ENCODE measurements around the gene ABCF2. TPM values are rescaled to one million over a fixed set of nuclear protein-coding genes. Genes with fewer than 3 reads are reported as not detected.

Gene ABCF2
- total RNA-seq, 6 donors from 2014 or later = 19.8 to 48.2 (median 28.6) TPM

DNA sequence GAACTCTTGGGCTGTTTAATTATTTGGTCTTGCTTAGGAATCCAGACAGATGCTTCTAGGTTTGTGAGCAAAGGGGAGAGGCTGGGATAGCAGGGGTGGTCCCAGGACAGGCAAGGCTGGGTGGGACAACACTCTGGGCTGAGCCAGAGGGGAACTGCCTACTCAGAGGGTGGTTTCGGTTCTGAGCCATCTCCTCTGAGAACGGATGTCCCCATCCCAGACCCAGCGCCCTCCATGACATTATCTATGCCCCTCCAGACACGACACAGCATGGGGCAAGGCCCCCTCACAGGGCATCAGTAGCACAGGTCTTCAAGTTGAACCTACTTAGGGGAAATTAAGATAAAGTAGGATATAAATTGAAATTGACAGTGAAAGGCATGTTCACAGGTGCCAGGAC, 47.1 kb downstream of the ABCF2 start:
- Histone ChIP-seq H3K27ac (no peak overlapping the region), H3K9me3 (no peaks in the 10 kb centered on the region), H3K36me3 (no peaks in the 10 kb centered on the region), H3K4me1 (peaks cover 0 to under 1% (median 0%) of the 10 kb centered on the region in 4 donors), H3K4me3 (no peak overlapping the region), H3K27me3 (no peaks in the 10 kb centered on the region)
- no peak for ATAC-seq (ENCODE audit: low FRiP score in 2 of 2)
- DNase-seq = no peak
- WGBS, 2 donors = 59 to 67% methylated on average over 2 to 4 of the region's 4 CpGs
- TF ChIP-seq POLR2A (IDR thresholded peaks at IDR 0.05) (no peak), POLR2AphosphoS5 (IDR thresholded peaks at IDR 0.05) (no peak), EP300 (IDR thresholded peaks at IDR 0.05) (no peak)
- TF ChIP-seq, protein P1, sequence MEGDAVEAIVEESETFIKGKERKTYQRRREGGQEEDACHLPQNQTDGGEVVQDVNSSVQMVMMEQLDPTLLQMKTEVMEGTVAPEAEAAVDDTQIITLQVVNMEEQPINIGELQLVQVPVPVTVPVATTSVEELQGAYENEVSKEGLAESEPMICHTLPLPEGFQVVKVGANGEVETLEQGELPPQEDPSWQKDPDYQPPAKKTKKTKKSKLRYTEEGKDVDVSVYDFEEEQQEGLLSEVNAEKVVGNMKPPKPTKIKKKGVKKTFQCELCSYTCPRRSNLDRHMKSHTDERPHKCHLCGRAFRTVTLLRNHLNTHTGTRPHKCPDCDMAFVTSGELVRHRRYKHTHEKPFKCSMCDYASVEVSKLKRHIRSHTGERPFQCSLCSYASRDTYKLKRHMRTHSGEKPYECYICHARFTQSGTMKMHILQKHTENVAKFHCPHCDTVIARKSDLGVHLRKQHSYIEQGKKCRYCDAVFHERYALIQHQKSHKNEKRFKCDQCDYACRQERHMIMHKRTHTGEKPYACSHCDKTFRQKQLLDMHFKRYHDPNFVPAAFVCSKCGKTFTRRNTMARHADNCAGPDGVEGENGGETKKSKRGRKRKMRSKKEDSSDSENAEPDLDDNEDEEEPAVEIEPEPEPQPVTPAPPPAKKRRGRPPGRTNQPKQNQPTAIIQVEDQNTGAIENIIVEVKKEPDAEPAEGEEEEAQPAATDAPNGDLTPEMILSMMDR (IDR thresholded peaks at IDR 0.05) = no peak

DNA sequence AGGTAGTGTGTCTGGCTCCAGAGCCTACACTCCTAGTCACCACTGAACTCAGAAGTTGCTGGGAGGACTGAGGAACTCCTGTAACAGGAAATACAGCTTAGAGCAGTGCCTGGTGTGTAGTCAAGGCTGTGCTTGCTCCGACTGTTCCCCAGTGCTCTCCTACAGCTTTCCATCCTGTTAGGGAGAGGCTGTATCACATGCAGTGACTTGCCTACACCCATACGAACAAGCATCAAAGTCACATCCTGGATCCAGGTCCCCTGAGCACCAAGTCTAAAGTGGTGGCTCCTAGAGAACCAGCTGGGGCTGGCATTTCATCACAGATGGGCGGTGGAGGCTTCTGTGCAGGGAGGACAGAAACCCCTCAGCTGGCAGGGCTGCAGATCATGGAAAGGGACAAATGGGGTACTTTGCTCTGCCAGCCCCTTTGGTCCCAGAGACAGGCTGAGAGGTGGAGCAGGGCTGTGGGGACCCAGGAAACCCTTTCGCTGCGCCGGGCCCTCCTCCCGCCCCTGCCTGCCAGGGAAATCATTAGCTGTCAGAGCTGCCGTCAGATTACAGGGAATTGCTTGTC, 47.6 kb downstream of the ABCF2 start:
- Histone ChIP-seq H3K36me3 (no peaks in the 10 kb centered on the region), H3K4me3 (no peak overlapping the region), H3K27ac (no peak overlapping the region), H3K4me1 (peaks cover 0 to 4% (median 0%) of the 10 kb centered on the region in 4 donors), H3K9me3 (no peaks in the 10 kb centered on the region), H3K27me3 (no peaks in the 10 kb centered on the region)
- TF ChIP-seq, protein P1 (IDR thresholded peaks at IDR 0.05) = no peak
- no peak for TF ChIP-seq POLR2AphosphoS5 (IDR thresholded peaks at IDR 0.05)
- no peak for TF ChIP-seq EP300 (IDR thresholded peaks at IDR 0.05)
- no peak for TF ChIP-seq POLR2A (IDR thresholded peaks at IDR 0.05)
- ATAC-seq (ENCODE audit: low FRiP score in 2 of 2) (no peak), DNase-seq (no peak)
- 81 to 93% methylated on average over 6 to 8 of the region's 8 CpGs for WGBS, 2 donors

DNA sequence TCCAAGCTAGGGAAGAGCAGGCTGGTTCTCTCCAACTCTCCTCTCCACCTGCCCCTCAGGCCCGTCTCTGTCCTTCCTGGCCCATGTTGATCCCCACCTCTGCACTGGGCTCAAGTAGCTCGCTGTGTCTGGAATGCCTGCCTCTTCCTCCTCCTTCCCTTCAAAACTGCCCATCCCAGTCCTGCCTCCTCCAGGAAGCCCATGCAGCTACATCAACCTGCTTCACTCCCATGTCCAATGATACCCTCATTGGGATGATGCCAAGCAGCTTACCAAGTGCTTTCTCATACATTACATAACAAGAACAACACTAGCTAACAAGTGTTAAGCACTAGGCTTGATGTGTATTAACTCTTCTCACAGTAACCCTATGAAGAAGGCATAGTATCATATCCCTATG, 48.2 kb downstream of the ABCF2 start:
- TF ChIP-seq EP300 (IDR thresholded peaks at IDR 0.05) (no peak), POLR2A (IDR thresholded peaks at IDR 0.05) (no peak), POLR2AphosphoS5 (IDR thresholded peaks at IDR 0.05) (no peak)
- TF ChIP-seq, protein P1 (IDR thresholded peaks at IDR 0.05) = no peak
- DNase-seq = no peak
- Histone ChIP-seq H3K4me3 (no peak overlapping the region), H3K36me3 (no peaks in the 10 kb centered on the region), H3K27me3 (no peaks in the 10 kb centered on the region), H3K4me1 (peaks cover 0 to 4% (median 0%) of the 10 kb centered on the region in 4 donors), H3K9me3 (no peaks in the 10 kb centered on the region), H3K27ac (no peak overlapping the region)
- no peak for ATAC-seq (ENCODE audit: low FRiP score in 2 of 2)
- WGBS, 2 donors = 69 to 72% methylated on average over 2 of the region's 2 CpGs

DNA sequence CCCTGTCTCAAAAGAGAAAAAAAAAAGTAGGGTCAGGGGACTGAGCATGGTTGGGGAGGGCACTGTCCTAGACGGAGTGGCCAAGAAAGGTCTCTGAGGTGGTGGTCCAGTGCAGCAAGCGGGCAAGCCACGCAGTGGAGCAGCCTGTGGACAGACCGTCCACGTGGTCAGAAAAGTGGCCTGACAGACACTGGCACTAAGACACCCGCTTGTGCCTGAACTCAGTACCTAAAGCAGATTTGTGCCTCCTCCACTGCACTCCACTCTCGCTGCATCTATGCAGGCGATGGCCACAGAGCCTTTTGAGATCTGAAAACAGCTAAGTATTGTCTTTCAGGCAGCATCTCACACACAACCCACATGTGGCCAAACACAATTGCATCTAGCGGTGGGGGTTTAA, 48.8 kb downstream of the ABCF2 start:
- TF ChIP-seq EP300 (IDR thresholded peaks at IDR 0.05) (no peak), POLR2A (IDR thresholded peaks at IDR 0.05) (no peak), POLR2AphosphoS5 (IDR thresholded peaks at IDR 0.05) (no peak)
- TF ChIP-seq, protein P1 (IDR thresholded peaks at IDR 0.05) = no peak
- ATAC-seq (ENCODE audit: low FRiP score in 2 of 2) (no peak), DNase-seq (no peak)
- WGBS, 2 donors = 94 to 95% methylated on average over 9 of the region's 9 CpGs
- H3K27me3 ChIP-seq = no peaks in the 10 kb centered on the region
- H3K27ac ChIP-seq = no peak overlapping the region
- H3K4me3 ChIP-seq = no peak overlapping the region
- no peaks in the 10 kb centered on the region for H3K36me3 ChIP-seq
- peaks cover 0 to 4% (median 0%) of the 10 kb centered on the region in 4 donors for H3K4me1 ChIP-seq
- H3K9me3 ChIP-seq = no peaks in the 10 kb centered on the region

DNA sequence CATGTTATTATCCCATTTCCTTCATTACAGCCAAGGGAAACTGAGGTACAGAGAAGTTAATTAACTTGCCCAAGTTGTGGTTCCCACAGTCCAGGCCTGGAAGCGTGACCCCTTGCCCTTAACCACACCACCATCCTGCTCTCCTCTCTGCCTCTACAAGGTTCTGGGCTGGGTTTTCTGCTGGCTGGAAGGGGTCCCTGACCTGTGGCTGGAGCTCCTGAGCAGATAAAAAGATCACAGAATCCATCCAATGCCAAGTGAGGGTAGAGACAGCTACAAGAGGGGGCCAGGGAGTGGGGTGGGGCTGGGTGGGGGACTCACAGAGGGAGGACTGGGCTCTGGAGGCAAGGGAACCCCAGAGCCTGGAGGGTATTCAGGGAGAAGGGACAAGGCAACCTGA, 49.7 kb downstream of the ABCF2 start:
- no peak overlapping the region for H3K4me3 ChIP-seq
- ATAC-seq (ENCODE audit: low FRiP score in 2 of 2) = no peak
- whole genome bisulfite sequencing, 2 donors = 81 to 82% methylated on average over 1 of the region's 1 CpG

More for the DNA sequence above, 49.7 kb downstream of the ABCF2 start:
- Histone ChIP-seq H3K4me1 (peaks cover 0 to 4% (median 0%) of the 10 kb centered on the region in 4 donors), H3K9me3 (no peaks in the 10 kb centered on the region), H3K27ac (no peak overlapping the region), H3K36me3 (no peaks in the 10 kb centered on the region), H3K27me3 (no peaks in the 10 kb centered on the region)
- DNase-seq = no peak
- TF ChIP-seq EP300 (IDR thresholded peaks at IDR 0.05) (no peak), POLR2AphosphoS5 (IDR thresholded peaks at IDR 0.05) (no peak), POLR2A (IDR thresholded peaks at IDR 0.05) (no peak)
- TF ChIP-seq, protein P1 (IDR thresholded peaks at IDR 0.05) = no peak

Data from upper lobe of left lung (tissue), 6 donors.